Activated B cell treated with CpG ODN at 0.5 μM for 24 hours (primary cell): ENCODE results near the gene DAPK1. TPM values are rescaled to one million over a fixed set of nuclear protein-coding genes. Genes with fewer than 3 reads are reported as not detected.

ENCODE experiments used
- ATAC-seq: fragments of 200-7000 bp; cut with Tn5 transposase; one replicate; pipeline ENCODE4 v1.10.0; 2021; ENCODE audit warnings: low read depth, mild to moderate bottlenecking, moderate library complexity
- CTCF ChIA-PET: fragments of 350-600 bp; sonication (Branson Sonifier 250); formaldehyde crosslinking; loops from one replicate; lab custom pipeline; 2021; ENCODE audit warnings: antibody characterized with exemption; lab: Charles Lee
- POLR2A ChIA-PET: fragments of 350-600 bp; sonication (Branson Sonifier 250); formaldehyde crosslinking; loops from one replicate; lab custom pipeline; 2021; ENCODE audit warnings: antibody characterized with exemption; lab: Charles Lee
- DNase-seq: peaks from one replicate; pipeline ENCODE4 v3.0.0; 2022
- H3K27ac Mint-ChIP-seq: one replicate; pipeline ENCODE4 v1.8.0; 2020; ENCODE audit warnings: mixed read lengths
- H3K27me3 Mint-ChIP-seq: one replicate; pipeline ENCODE4 v1.8.0; 2021; ENCODE audit warnings: mixed read lengths
- H3K36me3 Mint-ChIP-seq: one replicate; pipeline ENCODE4 v1.8.0; 2021; ENCODE audit warnings: low read depth, mixed read lengths
- H3K4me1 Mint-ChIP-seq: one replicate; pipeline ENCODE4 v1.8.0; 2021; ENCODE audit warnings: mixed read lengths
- H3K4me3 Mint-ChIP-seq: one replicate; pipeline ENCODE4 v1.8.0; 2020; ENCODE audit warnings: mild to moderate bottlenecking, mixed read lengths
- H3K9me3 Mint-ChIP-seq: one replicate; pipeline ENCODE4 v1.8.0; 2020; ENCODE audit warnings: mixed read lengths
- CTCF ChIP-seq: fragments of 200-600 bp; IDR thresholded peaks from one replicate; pipeline ENCODE4 v1.8.0; 2022; ENCODE audit warnings: antibody characterized with exemption, mild to moderate bottlenecking
- intact Hi-C: fragments of 100-400 bp; cut with micrococcal nuclease; formaldehyde crosslinking; loops from one replicate; pipeline ENCODE4 v1.15.1; 2024
- total RNA-seq: library from RNA; stranded (reverse); gene quantifications from 2 replicates; pipeline ENCODE4 v1.2.3, GENCODE V29; 2022

Gene DAPK1
- total RNA-seq, 1 donor from 2014 or later: 1.0 TPM

GRCh38 chr9:87567983-87568382 lies 70.3 kb downstream of the DAPK1 start:
- TF ChIP-seq CTCF: no peak
- no peaks in the 10 kb centered on the region for H3K27me3 Mint-ChIP-seq
- ATAC-seq (no peak), DNase-seq (no peak)
- CTCF ChIA-PET: no interaction called here
- H3K9me3 Mint-ChIP-seq: no peaks in the 10 kb centered on the region
- intact Hi-C loops: no loop called here
- POLR2A ChIA-PET: no interaction called here
- H3K4me3 Mint-ChIP-seq: no peak overlapping the region
- no peaks in the 10 kb centered on the region for H3K4me1 Mint-ChIP-seq
- H3K36me3 Mint-ChIP-seq: no peaks in the 10 kb centered on the region
- H3K27ac Mint-ChIP-seq: no peak overlapping the region

- no peak overlapping the region for H3K27ac Mint-ChIP-seq
- no peaks in the 10 kb centered on the region for H3K4me1 Mint-ChIP-seq
- no peaks in the 10 kb centered on the region for H3K27me3 Mint-ChIP-seq
- no peaks in the 10 kb centered on the region for H3K36me3 Mint-ChIP-seq
- H3K9me3 Mint-ChIP-seq: no peaks in the 10 kb centered on the region
- POLR2A ChIA-PET: no interaction called here
- CTCF ChIA-PET: no interaction called here
- intact Hi-C loops: no loop called here
- no peak for TF ChIP-seq CTCF
- DNase-seq (no peak), ATAC-seq (no peak)
- H3K4me3 Mint-ChIP-seq: no peak overlapping the region
Observed at GRCh38 chr9:87568401-87568800, 70.7 kb downstream of the DAPK1 start.

- intact Hi-C loops: no loop called here
- POLR2A ChIA-PET: no interaction called here
- no peak for ATAC-seq
- Mint-ChIP-seq H3K27ac (no peak overlapping the region), H3K4me3 (no peak overlapping the region), H3K36me3 (no peaks in the 10 kb centered on the region), H3K4me1 (no peaks in the 10 kb centered on the region), H3K9me3 (no peaks in the 10 kb centered on the region), H3K27me3 (no peaks in the 10 kb centered on the region)
- no peak for DNase-seq
- TF ChIP-seq CTCF: no peak
- CTCF ChIA-PET: no interaction called here
Observed at GRCh38 chr9:87569008-87569509, 71.4 kb downstream of the DAPK1 start.

- Mint-ChIP-seq H3K9me3 (no peaks in the 10 kb centered on the region), H3K36me3 (no peaks in the 10 kb centered on the region), H3K27ac (no peak overlapping the region), H3K27me3 (no peaks in the 10 kb centered on the region), H3K4me1 (no peaks in the 10 kb centered on the region), H3K4me3 (no peak overlapping the region)
- ChIA-PET POLR2A (no interaction called here), CTCF (no interaction called here)
- TF ChIP-seq CTCF: no peak
- intact Hi-C loops: no loop called here
- ATAC-seq: no peak
- DNase-seq: no peak
Observed at GRCh38 chr9:87569518-87569917, 71.9 kb downstream of the DAPK1 start.

GRCh38 chr9:87570000-87570908 lies 72.6 kb downstream of the DAPK1 start:
- H3K4me3 Mint-ChIP-seq: no peak overlapping the region
- no peaks in the 10 kb centered on the region for H3K27me3 Mint-ChIP-seq
- intact Hi-C loops: loop anchor here (10.0 kb wide), 1 partner anchor 55 kb away; no protein-coding TSS in a partner anchor
- H3K36me3 Mint-ChIP-seq: no peaks in the 10 kb centered on the region
- CTCF ChIA-PET: no interaction called here
- POLR2A ChIA-PET: no interaction called here
- DNase-seq (no peak), ATAC-seq (no peak)
- H3K4me1 Mint-ChIP-seq: no peaks in the 10 kb centered on the region
- no peak for TF ChIP-seq CTCF
- H3K27ac Mint-ChIP-seq: no peak overlapping the region
- H3K9me3 Mint-ChIP-seq: no peaks in the 10 kb centered on the region
